ENCODE results near the gene OPN4.

Gene OPN4

DNA sequence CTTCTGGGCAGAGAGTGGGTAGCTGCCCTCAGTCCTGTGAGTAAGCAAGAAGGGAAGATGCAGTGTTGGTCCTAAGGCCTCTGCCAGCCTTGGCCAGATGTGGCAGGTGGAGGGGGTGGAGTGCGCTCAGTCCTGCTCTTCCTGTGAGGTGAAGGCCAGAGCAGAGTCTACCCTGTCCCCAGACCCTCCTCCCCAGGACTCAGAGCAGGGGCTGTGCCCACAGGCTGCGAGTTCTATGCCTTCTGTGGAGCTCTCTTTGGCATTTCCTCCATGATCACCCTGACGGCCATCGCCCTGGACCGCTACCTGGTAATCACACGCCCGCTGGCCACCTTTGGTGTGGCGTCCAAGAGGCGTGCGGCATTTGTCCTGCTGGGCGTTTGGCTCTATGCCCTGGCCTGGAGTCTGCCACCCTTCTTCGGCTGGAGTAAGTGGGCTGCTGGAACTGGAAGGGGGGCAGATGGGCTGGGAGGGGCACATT lies 4.0 kb downstream of the OPN4 start:
- Mint-ChIP-seq H3K9me3 (no peaks in the 10 kb centered on the region), H3K27ac (no peak overlapping the region), H3K27me3 (ENCODE audit: low read depth) (peaks cover 34% of the 10 kb centered on the region), H3K36me3 (ENCODE audit: low read depth) (no peaks in the 10 kb centered on the region), H3K4me1 (peaks cover 10% of the 10 kb centered on the region), H3K4me3 (no peak overlapping the region)
- TF ChIP-seq, protein P1, sequence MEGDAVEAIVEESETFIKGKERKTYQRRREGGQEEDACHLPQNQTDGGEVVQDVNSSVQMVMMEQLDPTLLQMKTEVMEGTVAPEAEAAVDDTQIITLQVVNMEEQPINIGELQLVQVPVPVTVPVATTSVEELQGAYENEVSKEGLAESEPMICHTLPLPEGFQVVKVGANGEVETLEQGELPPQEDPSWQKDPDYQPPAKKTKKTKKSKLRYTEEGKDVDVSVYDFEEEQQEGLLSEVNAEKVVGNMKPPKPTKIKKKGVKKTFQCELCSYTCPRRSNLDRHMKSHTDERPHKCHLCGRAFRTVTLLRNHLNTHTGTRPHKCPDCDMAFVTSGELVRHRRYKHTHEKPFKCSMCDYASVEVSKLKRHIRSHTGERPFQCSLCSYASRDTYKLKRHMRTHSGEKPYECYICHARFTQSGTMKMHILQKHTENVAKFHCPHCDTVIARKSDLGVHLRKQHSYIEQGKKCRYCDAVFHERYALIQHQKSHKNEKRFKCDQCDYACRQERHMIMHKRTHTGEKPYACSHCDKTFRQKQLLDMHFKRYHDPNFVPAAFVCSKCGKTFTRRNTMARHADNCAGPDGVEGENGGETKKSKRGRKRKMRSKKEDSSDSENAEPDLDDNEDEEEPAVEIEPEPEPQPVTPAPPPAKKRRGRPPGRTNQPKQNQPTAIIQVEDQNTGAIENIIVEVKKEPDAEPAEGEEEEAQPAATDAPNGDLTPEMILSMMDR (IDR thresholded peaks at IDR 0.05; ENCODE audit: unreplicated experiment in 3 of 3) = no peak

DNA sequence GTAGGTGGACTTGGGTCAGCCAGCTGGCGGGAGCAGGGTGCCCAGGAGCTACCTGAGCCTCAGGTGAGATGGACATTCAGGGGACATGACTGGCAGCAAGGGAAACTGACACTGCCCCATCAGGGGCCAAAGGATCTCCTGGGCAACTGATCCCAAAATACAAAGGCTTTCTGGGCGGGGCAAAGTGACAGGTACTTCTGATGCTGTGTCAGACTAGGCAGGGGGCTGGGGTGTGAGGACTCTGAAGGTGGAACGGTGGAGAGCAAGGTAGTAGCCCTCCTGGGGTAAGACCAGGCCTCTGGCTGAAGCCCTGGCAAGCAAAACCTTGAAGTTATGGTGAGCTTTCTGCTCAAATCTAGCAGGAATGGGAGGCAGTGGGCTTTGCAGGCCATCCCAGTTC lies 4.4 kb downstream of the OPN4 start:
- no peaks in the 10 kb centered on the region for H3K36me3 Mint-ChIP-seq (ENCODE audit: low read depth)
- peaks cover 13% of the 10 kb centered on the region for H3K4me1 Mint-ChIP-seq
- no peaks in the 10 kb centered on the region for H3K9me3 Mint-ChIP-seq
- peaks cover 34% of the 10 kb centered on the region for H3K27me3 Mint-ChIP-seq (ENCODE audit: low read depth)
- no peak overlapping the region for H3K27ac Mint-ChIP-seq
- TF ChIP-seq, protein P1 (IDR thresholded peaks at IDR 0.05; ENCODE audit: unreplicated experiment in 3 of 3) = no peak
- H3K4me3 Mint-ChIP-seq = no peak overlapping the region

DNA sequence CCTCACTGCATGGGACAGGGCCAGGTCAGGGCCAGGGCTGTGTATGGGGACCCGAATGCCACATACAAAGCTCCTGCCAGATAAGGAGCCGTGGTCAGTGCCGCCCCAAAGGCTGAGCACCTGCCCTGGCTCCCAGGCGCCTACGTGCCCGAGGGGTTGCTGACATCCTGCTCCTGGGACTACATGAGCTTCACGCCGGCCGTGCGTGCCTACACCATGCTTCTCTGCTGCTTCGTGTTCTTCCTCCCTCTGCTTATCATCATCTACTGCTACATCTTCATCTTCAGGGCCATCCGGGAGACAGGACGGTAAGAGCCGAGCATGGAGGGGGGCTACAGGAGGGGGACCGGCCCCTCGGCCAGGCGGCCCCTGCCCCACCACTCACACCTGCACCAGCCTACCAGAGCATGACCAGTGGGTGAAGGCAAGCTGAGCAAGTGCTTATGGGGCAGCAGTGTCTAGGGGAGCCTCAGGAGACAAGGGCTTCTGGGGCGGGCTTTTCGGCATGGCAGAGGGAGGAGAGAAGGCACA lies 4.9 kb downstream of the OPN4 start:
- no peak overlapping the region for H3K4me3 Mint-ChIP-seq
- H3K36me3 Mint-ChIP-seq (ENCODE audit: low read depth) = no peaks in the 10 kb centered on the region
- no peaks in the 10 kb centered on the region for H3K9me3 Mint-ChIP-seq
- no peak overlapping the region for H3K27ac Mint-ChIP-seq
- peaks cover 34% of the 10 kb centered on the region for H3K27me3 Mint-ChIP-seq (ENCODE audit: low read depth)
- peaks cover 18% of the 10 kb centered on the region for H3K4me1 Mint-ChIP-seq
- TF ChIP-seq, protein P1 (IDR thresholded peaks at IDR 0.05; ENCODE audit: unreplicated experiment in 3 of 3) = no peak

DNA sequence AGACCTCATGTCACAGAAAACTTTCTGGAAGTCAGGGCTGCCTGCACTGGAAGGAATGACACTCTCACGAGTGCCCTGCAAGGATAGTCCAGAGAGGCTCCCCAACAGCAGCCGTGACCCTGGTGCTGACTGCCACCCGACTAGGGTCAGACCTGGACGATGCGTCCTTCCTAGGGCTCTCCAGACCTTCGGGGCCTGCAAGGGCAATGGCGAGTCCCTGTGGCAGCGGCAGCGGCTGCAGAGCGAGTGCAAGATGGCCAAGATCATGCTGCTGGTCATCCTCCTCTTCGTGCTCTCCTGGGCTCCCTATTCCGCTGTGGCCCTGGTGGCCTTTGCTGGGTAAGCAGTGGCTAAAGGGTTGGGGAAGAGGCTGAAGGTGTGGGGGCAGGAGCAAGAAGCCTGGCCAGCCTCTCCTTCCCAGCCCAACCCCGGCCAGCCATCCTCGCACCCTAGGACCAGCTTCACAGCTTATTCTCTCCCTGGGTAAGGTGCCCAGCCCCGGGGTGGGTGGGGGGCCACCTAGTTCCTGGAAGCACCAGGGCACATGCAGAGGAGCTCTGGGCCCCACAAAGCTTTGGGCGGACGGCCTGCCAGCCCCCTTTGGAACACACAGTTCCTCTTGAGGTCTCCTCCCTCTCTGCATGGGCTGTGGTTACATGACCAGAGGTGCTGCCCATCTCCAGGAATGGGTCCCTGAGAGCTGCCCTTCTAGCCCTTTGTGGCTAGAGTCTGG lies 5.5 kb downstream of the OPN4 start:
- Mint-ChIP-seq H3K36me3 (ENCODE audit: low read depth) (no peaks in the 10 kb centered on the region), H3K9me3 (no peaks in the 10 kb centered on the region), H3K27ac (no peak overlapping the region), H3K27me3 (ENCODE audit: low read depth) (peaks cover 36% of the 10 kb centered on the region), H3K4me3 (no peak overlapping the region), H3K4me1 (peaks cover 24% of the 10 kb centered on the region)
- TF ChIP-seq, protein P1 (IDR thresholded peaks at IDR 0.05; ENCODE audit: unreplicated experiment in 3 of 3) = no peak

DNA sequence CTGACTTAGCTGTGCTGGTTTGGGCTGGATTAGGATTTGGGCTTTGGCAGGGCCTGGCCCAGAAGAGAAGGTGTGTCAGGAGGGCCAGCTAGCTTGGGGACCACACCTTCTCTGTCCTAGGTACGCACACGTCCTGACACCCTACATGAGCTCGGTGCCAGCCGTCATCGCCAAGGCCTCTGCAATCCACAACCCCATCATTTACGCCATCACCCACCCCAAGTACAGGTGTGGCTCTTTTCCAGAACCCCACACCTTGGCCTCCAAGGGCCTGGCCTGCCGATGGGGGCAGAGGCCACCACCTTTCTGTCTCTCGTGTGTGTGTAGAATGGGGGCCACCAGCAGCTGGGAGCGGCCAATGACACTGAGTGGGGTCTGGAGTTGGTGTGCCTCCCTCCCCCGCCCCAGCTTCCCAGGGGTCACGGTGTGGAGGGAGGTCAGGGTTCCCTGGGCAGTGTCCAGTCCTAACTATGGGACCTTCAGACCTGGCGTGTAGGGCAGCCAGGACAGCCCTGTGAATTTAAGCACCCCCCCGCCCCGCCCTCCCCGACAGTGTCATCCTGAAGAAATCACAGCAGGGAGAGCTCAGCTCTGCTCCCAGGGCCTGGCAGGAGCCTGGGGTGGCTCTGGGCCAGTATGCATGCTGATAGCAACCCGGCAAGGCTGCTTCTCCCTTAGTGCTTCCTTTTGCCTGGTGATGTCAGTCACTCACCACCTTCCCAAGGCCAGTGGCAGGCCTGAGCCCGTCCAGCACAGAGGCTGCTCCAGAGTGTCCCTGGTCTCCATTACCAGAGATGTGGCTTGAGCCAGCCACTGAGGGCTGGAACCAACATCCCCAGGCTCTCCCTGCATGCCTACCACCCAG lies 7.0 kb downstream of the OPN4 start:
- H3K4me3 Mint-ChIP-seq = no peak overlapping the region
- no peak overlapping the region for H3K27ac Mint-ChIP-seq
- H3K27me3 Mint-ChIP-seq (ENCODE audit: low read depth) = peaks cover 40% of the 10 kb centered on the region
- peaks cover 40% of the 10 kb centered on the region for H3K4me1 Mint-ChIP-seq
- TF ChIP-seq, protein P1 (IDR thresholded peaks at IDR 0.05; ENCODE audit: unreplicated experiment in 3 of 3) = no peak
- no peaks in the 10 kb centered on the region for H3K9me3 Mint-ChIP-seq
- no peaks in the 10 kb centered on the region for H3K36me3 Mint-ChIP-seq (ENCODE audit: low read depth)
